Activated naive CD4-positive, alpha-beta T cell treated with Interleukin-2 at 50 U/mL for 16 hours (primary cell): Measurements from ENCODE around the gene HOTAIR.

Experiments
- DNase-seq: peaks from one replicate; pipeline ENCODE4 v3.0.0-alpha.2; 2020

The HOTAIR gene

DNA sequence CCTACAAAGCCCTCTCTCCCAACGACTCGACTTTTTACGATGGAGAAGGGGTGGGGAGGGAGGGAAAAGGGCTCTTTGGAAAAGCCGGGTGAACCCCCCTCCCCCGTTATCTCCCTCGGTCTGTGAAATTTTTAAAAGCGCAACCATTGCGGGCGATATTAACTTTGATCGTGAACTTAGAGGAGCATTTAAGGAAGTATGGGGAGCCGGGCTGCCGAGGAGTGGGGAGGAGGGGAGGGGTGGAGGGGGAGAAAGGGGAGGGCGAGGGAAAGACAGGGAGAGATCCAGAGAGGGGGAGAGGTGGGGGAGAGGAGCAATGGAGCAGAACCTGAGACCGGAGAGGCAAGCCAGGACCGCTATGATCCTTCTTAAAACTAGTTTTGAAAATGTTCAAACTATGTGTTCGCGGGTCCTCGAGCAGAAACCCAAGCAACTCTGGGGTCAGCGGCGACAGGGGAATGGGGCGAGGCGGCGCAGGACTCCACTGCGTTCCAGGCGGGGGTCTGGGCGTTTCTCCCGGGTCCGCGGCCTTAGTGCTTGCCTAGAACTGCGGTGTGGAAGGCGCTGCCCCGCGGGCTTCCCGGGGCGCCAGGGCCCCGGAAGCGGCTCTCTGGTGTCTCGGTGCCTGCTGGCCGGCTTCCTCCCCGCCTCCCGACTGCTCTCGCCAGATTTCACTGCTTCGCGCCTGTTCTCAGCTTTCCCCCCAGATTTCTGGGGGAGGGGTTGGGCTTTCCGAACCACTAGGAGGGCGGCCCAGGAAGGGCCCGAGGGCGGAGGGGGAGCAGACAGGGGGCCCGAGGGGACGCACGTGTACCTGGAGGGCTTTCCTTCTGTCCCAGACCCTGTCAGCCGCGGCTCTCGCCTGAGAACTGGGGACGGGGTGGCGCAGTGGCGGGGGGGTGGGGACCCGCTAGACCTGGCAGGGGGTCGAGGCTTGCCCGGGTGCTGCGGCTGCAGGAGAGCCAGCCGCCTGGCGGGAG, at the start of gene HOTAIR:
Gene HOTAIR (minus strand): TSS at position 871 of the 980 bp plus-strand sequence.
- peak; percentile 17 for DNase-seq

DNA sequence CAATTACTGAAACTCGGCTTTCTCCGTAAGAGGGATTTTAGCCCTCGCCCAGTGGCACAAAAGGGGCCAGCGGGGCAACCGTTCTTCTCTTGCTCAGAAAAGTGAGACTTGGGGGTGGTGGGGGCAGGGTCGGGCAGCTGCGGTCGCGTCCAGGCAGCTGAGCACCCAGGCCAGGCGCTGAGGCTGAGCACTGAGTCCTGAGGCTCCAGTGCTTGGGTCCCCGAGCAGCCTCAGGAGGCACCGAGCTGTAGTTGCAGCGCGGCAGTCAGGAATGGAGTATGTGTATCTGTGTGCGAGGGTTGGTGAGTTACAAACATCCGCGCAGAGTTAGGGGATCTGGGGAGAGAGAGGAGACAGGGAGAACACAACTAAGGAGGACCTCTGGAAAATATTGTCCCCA, 49.4 kb upstream of the HOTAIR start:
- DNase-seq: no peak

DNA sequence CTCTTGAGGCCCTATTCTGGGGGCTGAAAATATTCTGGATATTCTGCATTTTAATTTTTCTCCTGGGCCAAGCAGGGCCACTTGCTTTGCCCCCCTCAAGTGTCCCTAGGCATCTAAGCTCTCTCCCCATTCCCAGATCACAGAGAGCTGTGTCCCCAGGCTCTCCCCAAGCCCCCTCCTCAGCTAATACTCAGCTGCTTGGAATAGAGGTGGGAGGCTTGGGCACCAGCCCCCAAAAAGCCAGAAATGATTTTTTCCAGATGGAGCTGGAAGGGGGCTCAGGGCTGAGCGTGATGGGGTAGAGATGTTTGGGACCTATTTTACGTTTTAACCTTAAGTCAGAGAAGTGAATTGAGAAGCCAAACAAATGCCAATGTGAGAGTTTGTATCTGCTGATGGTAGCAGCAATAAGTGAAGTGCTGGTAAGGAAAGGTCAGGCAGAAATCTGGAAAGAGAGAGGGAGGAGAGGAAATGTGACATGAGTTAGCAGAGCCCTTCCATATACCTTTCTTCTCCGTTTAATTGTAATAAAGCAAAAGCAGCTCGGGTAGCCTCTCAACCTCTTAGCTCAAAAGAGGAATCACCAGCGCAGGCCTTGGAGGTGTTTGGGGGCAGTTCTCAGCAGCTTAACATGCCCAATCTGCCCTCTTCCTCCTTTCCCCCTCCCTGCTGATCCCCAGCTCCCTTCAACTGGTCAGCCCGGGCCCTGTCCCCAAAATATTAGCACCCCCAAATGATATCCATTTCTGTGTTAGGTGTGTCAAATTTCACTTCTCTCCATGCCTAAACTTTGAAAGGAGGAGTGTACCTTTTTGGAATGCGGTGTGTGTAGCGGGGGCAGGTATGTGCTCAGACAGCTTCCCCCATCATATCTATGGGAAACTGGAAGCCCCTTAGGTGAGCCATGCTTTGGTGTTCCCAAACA, 48.5 kb upstream of the HOTAIR start:
- no peak for DNase-seq

DNA sequence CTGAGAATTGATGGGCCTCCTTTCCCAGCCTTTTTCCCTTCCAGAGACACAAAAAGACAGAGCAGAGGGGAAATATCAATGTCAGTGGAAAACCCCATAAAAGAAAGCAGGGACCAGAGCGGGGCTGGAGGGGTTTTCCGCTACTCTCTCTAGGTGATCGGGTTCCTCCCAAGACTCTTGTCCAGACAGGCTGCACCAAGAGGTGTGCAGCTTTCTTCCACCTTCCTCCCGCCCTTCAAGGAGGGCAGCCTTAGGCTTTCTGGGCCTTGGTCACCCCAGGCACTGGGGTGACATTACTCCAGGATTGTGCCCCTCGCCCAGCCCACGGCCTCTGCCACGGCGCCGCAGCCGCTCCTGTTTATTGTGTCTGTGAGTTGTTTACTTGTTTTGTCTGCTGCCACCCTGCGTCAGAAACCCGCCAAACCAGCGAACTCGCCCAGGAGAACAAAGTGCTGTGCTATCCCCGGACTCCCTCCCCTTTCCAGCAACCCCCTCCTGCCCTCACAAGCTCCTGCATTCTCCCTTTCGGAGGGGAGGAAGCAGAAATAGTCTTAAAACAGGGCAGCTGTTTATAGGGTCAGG, 46.8 kb upstream of the HOTAIR start:
- no peak for DNase-seq

DNA sequence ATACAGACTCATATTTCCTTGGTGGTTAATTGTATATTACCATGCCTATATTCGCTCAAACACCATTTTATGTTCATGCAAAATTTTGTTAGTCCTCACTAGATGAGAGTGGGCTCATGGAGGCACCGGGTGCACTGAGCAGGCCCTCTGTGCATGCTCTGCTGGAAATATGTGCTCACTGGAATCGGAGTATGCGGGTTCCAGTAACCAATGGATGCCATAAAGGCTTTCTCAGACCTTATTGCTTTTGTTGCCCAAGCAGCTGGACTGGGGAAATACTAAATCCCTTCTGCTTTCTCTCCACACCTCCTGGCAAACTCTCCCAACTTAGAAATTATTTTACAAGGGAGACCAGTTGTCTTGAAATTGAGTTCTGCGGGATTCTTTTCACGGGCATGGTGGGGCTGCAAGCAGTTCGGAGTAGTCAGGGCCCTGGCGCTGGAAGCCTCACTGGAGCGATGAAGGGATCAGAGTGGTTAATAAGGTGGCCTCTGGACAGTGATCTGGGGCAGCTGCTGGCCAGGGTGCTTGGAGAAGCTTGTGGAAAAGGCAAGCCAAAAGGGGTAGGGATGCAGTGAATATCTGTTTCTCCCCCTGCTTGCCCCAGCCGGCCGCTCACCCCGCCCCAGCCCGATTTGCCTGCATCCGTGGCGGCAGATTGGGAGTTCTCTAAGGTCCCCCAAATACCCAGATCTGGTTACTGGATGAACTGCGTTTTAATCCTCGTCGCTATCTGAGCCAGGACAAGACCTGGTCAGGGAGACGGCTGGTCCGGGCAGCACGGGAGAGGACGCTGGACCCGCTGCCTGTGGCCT, 46.0 kb upstream of the HOTAIR start:
- no peak for DNase-seq

DNA sequence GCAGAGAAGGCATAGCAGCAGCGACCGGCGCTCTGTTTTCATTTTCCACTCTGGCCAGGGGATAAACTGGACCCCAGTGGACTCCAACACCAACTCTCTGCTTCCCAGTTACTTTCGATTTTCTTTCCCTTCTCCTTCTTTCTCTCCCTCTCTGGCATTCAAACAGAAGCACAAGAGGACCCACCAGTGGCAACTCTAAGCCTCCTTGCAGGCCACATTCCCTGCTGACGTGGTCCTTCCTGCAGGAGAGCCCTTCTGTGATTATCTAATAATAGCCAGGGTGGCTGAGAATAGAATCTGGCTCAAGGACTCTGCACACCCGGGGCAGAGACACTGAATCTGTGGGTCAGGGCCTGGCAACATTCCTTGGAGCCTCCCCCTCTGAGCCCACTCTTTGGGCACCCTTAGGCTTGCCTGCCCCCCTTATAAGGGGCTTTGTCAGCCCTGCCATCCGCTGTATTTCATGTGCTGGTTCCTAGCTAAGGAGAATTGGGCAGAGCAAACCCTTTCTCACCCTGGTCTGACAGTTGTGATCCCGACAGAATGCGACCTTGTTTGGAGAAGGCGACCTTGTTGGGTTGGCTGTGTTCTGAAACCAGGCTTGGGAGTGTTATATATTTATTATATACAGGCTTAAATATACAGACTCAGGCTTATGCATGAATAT, 45.3 kb upstream of the HOTAIR start:
- no peak for DNase-seq

DNA sequence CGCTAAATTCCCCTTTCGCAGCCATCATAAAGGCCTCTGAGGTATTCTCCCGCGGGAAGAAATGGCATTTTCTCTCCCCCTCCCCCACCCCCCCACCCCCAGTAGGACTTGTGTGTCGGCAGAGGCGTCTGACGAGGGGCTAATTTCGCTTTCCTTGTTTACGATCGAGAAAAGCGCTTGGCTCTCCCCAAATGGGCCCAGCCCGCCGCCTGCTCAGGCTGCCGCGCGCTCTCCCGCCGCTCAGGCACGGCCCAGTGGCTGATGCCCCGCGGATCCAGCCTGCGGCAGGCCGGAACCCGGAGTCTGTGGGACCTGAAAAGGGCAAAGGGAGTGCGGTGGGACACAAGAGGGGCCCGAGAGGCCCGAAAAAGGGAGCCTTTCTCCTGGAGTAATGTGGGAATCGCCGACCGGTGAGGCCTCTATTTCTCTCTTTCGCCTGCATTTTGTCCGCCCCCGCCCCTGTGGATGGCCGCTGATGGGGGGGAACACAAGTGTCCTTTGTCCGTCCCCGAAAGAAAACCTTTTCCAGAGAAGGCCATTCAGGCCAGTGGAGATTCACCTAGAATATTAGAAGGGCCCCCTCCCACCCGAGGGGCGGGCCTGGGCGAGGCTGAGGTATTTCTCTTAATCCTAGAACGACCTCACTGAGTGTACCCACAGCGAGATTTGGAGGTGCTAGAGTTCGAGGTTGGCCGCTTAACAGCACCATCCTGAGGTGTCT, 44.5 kb upstream of the HOTAIR start:
- no peak for DNase-seq

DNA sequence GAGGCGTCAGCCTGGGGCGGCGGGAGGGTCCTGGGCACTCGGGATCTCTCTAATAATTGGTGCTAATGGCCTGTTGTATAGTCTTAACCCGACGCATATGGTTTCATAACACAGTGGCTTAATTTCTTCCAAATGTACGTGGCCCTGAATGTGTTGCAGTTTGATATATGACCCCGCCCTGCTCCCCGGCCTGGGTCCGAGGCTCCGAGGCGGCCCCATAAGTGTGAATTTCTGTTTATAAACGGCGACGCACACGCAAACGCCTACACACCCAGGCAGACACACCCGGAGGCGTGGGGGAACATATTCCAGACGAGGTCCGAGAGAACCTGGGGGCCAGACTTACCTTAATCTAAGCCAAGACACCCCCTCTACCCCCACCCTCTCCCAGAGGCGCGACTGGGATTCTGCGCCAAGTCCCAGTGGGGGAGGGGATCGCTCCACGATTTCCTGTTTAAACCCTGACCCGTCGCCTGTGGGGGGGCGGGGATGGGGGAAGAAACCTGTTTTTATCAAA, 43.8 kb upstream of the HOTAIR start:
- DNase-seq: no peak

DNA sequence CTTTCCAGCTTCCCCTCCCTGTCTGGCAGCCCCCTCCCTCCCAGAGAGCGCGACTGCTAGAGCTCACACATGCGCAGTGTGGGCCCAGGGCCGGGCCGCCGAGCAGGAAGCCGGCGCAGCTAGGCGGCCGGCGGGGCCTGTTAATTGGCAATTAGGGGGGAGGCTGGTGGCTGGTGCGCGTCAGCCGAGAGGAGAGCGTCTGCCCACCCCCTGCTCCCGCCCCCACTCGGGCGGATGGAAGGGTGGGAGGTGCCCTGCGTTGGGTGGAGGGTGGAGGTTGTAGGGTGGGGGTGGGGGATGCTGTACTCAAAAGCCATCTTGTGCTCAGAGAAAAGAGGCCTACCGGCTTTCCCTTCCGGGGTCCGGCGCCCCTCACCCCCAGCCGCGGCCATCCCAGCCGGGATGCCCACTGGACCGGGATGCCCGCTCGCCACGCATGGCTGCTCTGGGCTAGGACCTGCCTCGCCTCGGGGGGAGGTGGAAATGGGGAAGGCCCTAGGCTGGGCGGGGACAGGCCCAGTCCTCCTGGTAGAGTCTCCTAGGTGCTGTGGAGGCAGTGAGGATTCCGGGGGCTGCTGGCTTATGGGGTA, 43.2 kb upstream of the HOTAIR start:
- DNase-seq: peak; percentile 66

DNA sequence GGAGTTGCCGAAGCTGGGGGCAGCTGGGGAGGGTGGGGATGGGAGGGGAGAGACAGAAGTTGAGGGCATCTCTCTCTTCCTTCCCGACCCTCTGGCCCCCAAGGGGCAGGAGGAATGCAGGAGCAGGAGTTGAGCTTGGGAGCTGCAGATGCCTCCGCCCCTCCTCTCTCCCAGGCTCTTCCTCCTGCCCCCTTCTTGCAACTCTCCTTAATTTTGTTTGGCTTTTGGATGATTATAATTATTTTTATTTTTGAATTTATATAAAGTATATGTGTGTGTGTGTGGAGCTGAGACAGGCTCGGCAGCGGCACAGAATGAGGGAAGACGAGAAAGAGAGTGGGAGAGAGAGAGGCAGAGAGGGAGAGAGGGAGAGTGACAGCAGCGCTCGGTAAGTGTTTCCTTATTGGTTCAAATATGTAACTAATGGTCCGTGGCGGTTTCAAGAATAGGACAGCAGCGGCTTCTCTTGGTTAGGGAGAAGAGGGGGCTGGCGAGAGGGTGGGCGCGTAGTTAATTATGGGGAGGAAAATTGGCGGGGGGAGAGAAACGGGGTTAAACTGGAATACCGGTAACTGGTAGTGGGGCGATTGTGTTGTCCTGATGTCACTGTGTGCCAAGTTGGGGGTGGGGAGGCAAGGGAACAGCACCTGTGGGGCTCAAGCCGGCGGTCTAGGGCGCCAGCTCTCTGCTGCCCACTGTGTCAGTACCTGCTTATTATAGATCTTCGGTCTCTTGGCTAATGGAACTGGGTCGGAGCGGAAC, 42.5 kb upstream of the HOTAIR start:
- DNase-seq: no peak

DNA sequence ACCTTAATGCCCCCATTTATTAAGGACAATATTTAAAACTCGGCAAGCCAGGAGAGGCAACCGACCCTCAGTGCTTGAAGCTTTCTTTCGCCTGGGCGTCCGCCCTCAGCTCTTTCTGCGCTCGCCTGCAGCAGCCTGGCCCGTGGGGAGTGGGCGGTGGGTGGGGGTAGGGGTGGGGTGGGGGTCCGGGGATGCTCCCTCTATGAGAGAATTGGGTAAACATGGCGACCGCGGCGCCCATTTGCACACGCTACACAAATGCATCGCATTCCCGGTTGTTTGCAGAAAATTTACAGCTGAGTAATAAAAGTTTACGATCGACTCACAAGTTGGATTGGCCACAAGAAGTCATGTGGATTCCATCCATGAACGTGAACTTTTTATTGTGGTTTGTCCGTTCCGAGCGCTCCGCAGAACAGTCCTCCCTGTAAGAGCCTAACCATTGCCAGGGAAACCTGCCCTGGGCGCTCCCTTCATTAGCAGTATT, 41.8 kb upstream of the HOTAIR start:
- no peak for DNase-seq

DNA sequence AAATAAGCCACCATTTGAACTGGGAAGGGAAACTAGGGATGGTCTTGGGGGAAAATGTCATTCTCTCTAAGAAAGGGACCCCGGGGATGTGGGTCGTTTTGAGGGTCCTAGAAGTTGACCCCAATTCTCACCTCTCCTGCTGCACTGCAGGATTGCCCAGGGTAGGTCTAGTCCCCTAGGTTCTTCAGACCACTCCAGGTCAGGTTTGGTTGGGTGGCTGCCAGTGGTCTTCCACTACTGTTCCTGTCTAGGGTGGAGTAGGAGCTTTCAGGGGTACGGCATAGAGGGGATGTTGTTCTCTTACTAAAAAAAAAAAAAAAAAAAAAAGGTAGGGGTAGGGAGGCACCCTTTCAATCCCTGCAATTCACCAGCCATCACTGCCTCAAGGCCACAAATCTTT, 41.3 kb upstream of the HOTAIR start:
- no peak for DNase-seq

DNA sequence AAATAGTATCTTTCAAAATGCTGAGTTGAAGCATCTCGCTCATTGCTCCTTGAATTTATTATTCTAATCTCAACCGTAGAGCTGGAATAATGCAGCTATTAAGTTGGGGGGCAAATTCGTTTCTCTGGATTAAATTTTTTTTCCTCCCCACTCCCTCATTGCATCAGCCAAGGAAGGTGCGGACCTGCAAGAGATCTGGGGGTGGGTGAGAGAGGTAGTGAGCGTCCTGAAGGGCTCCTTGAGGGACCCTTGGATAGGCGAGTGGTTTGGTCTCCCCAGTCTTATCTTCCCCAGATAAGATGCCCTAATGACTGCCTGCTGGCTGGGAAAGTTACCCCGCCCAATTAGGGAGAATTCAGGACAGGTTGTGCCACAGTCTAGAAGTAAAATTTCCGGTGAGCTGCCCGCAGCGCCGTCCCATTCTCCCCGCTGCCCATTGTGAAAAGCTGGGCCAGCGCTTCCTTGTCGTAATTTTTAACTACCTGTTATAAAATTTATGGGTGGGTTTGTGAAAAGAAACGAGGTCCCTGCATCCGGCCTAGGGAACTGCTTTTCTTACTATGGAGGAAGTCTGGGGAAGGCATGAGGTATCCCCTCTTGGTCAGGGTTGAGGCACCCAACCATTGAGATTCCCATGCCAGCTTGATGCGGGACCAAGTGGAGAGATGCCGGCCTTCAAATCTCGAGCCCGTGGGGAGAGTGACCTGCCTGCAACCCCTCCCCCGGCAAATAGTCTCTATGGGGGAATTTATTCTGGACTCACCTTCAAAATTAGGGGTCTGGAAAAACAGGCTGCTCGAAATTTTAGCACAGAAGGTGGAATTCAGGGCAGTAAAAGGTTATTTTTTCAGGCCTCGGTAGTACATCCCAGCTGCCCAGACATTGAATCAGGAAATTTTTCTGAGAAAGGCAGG, 40.5 kb upstream of the HOTAIR start:
- DNase-seq: no peak

DNA sequence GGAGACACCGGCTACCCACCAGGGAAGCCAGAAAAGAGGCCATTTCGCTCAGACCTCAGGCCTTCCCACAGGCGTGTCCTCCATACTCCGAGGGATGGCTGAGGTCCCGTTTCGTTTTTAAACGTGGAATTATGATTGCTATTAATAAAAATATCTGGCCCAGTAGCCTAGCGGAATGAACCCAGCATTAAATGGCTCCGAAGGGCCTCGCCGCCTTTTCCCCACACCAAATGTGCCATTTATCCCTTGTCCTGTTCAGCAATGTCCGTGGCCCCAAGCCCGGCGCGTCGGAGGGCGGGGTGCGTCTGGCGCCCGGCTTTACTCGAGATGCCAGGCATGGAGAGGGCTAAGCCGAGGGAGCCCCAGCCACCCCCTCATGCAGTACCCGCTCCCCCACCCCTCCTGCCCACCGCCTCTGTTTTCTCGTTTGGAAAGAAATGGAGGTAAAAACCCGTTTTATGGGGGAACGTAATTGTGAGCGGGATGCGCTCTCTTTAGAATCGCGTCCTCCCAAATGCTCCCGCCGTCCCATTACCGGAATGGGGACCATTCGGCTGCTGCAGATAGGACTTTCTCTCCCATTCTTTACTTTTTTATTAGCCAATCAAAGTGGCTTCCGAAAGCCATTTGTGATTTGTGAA, 39.7 kb upstream of the HOTAIR start:
- DNase-seq: no peak

DNA sequence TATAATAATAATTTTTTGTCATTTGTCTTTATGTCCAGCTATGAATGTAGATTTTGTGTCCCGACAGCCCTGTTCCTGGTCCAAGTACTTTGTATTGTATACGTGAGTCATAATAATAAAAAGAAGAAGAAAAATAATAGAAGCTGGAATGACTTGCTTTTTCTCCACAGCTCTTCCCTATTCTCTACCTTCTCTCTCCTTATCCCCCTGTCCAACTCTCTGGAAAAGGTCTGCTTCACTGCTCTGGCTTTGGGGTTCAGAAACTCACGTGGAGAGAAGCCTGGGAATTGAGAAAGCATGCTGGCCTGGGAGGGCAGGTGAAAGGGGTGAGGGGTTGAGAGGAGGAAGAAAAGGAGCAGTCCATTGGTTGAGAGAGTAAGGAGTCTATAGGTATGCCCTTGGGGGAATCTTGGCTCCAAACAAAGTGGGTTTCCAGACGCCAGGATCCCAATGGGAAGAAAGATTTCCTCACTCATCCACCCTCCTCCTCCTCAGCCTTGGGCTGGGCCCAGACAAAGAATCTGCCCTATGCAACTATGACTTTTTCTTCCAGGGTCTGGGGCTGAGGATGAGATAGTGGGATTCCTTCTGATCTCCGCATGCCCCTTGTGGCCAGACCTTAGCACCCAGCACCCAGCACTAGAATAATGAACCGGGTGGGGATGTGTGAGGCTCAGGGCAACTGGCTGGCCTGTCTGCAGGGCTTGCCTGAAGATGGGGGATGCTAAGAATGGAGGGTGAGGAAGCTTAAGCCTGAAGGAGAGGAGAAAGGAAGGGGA, 38.1 kb upstream of the HOTAIR start:
- no peak for DNase-seq

DNA sequence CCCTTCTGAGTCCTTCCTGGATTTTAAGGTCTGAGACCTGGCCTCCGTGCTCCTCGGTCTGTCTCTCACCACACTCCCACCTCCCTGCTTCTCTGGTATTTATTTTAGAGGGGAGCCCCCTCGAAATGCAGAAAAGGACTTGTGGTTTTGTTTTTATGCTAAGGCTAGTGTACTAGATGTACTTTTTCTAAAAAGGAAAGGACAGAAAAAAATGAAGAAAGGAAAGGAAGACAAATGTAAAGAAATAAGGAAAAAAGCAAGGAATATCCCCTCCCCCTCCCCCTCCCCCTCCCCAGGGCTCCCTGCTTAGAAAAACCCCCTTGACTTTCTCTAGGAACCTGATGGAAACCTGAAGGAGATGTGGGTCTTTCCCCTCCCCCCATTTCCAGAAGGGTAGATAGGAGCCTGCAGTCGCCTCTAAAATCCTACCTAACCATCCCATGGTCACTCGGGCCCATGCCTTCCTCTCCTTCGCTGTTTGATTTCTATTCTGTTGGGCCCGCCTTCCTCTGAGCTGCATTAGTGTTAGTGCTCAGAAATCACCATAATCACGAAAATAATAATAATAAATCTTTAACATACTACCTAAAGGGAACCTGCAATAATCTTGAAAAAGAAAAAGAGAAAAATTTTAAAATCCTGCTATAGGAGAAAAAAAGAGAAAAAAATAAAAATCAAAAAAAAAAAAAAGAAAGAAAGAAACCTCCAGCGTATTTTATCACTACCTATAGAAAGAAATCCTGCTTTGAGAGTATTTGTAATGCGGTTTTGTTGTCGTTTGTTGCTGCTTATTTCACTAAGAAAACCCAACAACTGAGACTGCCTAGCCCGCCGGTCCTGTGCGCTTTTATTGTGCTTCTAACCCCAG, 37.1 kb upstream of the HOTAIR start:
- DNase-seq: no peak
